ENCODE results near the gene SCYL3. TPM values are rescaled to one million over a fixed set of nuclear protein-coding genes. Genes with fewer than 3 reads are reported as not detected.
A peak's percentile ranks its signal among the peaks of the same experiment; 100 is the strongest.
"Not testable (repeated sequence)": the region's sequence is repeated elsewhere in the genome, so short reads cannot be mapped to it uniquely, and the experiment has no call there.

SCYL3 gene, protein sequence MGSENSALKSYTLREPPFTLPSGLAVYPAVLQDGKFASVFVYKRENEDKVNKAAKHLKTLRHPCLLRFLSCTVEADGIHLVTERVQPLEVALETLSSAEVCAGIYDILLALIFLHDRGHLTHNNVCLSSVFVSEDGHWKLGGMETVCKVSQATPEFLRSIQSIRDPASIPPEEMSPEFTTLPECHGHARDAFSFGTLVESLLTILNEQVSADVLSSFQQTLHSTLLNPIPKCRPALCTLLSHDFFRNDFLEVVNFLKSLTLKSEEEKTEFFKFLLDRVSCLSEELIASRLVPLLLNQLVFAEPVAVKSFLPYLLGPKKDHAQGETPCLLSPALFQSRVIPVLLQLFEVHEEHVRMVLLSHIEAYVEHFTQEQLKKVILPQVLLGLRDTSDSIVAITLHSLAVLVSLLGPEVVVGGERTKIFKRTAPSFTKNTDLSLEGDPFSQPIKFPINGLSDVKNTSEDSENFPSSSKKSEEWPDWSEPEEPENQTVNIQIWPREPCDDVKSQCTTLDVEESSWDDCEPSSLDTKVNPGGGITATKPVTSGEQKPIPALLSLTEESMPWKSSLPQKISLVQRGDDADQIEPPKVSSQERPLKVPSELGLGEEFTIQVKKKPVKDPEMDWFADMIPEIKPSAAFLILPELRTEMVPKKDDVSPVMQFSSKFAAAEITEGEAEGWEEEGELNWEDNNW
- 4.9 TPM for polyA plus RNA-seq (2013, experiment 1 of 2; ENCODE audit: insufficient read length)
- polyA plus RNA-seq (2013, experiment 2 of 2; ENCODE audit: insufficient read length) = 5.1 TPM

GRCh38 chr1:169893645-169894423 lies at the start of gene SCYL3:
Gene SCYL3 (minus strand): TSS chr1:169893896. CDS start chr1:169888840, 5,056 bp downstream.
- peak; percentile 99 for DNase-seq

DNA sequence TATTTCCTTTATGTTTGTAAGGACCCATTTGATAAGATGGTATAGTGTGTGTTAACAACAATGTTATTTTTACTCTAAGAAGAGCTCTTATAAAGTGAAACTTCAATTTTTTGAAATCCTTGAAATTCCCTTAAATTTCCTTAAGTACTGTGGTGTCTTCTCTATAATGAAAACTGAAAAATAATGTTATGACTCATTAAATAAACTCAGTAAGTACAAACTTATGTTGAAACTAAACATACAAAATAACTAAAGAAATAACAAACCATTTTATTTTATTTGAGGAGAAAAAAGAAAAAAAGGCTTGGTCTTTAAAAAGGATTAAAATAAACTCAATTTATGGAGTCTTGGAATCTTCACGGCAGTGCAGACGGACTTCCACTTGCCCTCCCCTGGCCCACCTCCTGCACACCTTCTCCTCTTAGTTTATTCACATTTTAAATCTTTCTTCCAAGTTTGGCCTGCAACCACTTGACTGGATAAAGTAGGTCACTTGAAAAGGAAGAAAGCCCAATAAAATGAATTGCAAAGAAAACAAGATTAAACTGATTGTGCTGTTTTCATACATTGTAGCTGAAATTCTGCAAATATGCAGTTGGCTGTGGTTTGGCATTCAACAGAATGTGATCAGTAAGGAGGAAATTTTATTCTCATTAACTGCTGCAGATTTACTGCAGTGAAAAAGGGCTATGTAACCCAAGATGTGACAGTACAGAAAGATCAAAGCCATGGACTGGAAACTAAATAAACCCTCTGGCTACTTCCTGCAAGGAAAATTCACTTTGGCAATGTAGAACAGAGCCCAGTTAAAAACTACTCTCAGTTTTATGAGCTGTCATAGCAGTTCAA lies 48.5 kb upstream of the SCYL3 start:
- peak; percentile 22 for DNase-seq

- peak; percentile 74 for DNase-seq
These were observed 40.5 kb upstream of the SCYL3 start for GRCh38 chr1:169933984-169934725.

GRCh38 chr1:169931795-169932231 lies 38.1 kb upstream of the SCYL3 start:
- DNase-seq = peak; percentile 45

DNA sequence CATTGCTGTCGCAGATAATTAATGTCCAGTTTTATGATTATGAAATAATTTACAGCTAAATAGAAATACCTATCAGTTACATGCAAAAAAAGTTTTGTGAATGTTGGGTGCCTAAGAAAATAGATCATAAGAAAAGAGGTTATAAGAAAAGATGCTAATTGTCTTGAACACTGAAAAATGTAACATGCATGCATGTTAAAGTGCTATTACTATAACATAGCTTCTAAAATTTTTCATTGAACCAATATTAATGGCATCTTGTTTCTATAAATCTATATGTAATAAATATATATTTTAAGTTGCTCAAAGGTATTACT lies 35.5 kb upstream of the SCYL3 start:
- DNase-seq = no peak

DNA sequence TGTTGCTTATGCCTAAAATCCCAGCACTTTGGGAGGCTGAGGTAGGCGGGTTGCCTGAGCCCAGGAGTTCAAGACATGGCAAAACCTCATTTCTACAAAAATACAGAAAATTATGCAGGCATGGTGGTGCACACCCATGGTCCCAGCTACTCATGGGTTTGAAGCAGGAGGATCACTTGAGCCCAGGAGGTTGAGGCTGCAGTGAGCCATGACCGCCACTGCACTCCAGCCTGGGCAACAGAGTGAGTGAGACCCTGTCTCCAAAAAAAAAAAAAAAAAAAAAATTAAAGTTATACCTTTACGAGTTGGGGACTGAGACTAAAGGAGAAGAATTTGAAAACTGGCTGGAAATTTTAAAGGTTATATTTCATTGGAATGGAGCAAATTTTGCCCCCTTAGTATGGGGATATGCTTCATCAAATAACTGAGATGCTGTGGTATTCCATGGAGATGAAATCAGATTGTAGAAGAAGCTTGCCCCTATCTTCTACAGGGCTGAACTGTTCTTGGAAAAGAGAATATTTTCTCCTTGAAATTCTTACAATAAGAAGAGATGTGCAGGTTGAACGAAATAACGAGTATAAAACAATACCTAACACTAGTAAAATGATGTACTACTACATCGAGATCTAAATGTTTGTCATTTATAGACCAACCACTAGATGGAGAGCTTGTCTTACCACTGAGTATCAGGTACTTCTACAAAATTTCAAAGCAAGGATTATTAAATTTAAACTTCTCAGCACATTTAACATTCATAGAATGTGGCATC lies 34.9 kb upstream of the SCYL3 start:
- peak; percentile 67 for DNase-seq

- peak; percentile 17 for DNase-seq
These were observed 32.1 kb upstream of the SCYL3 start for GRCh38 chr1:169925505-169926482.

GRCh38 chr1:169924829-169925228 lies 31.1 kb upstream of the SCYL3 start:
- DNase-seq = no peak

DNA sequence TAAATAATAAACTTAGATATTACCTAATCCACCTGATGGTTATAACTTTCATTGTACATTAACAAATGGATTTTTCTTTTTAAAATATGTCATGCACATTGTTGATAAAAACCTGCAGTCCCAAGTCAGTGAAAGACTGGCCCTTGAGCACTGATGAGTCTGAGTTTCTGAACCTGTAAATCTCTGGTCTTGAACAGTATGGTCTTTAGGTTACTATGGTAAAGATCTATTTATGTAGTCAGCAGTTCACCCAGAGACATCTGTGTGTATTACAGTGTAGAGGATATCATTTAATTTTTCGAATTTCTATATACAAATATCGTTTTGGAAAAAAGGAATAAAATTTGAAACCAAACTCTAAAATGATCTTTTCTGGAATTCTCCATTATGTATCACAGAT lies 30.4 kb upstream of the SCYL3 start:
- no peak for DNase-seq

DNA sequence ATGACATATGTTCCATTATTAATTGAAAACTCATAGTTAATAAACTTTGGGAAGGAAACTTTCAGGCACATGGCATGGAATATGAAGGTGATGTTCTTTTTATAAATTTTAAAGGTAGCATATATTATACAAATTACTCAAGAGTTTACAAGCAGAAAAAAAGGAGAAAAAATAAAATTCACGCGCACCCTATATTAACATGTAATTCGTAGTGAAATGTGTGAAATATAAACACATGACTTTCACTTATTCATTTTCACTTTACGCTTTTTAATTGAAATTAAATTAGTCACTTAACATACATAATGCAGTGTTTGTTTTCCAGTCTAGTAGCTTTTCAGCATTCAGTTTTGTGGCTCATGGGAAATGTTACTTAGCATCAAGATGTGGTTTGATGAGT lies 27.4 kb upstream of the SCYL3 start:
- DNase-seq = no peak

DNA sequence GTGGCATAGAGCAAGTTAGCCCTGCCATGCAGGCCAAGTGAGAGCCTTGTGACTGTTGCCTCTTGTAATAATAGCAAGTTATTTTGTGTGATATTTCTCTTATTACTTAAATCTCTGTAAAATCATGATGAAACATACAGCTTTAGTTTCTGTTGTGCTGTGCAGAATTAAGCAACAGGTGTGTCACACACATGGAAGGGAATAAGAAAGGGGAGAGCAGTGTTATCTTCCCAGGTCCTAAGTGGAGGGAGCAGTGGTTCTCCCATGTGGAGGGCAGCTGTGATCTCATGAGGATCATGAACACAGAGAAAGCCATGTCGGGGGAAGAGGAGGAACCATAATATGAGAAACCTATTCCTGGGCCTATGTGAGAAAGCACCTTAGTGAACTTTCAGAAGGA lies 25.2 kb upstream of the SCYL3 start:
- no peak for DNase-seq

DNA sequence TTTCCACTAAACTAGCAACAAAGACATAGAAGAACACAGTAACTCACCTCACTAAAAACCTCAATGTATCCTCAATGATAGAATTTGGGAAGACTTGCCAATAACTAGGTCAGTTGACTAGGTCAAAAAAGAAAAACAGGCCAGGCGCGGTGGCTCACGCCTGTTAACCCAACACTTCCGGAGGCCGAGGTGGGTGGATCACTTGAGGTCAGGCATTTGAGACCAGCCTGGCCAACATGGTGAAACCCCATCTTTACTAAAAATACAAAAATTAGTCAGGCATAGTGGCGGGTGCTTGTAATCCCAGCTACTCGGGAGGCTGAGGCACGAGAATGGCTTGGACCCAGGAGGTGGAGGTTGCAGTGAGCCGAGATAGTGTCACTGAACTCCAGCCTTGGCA lies 24.5 kb upstream of the SCYL3 start:
- DNase-seq = not testable (repeated sequence)

DNA sequence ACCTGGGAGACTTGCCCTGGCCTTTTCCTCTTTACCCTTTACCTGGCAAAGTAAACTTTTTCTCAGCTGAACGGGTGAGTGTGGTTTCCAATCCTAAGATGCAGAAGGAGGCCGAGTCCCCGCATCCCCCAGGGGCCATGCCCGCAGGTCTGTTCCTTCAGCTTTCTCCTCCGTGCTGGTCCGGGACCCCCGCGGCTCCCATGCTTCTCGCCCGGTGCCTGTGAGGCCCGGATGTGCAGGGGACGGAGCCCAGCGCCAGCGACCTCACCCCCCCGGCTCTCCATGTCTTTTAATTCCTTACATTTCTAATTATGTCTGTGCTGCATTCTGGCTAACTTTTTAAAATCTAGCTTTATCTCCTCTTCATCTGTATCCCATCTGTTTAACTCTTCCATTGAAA lies 21.5 kb upstream of the SCYL3 start:
- no peak for DNase-seq

DNA sequence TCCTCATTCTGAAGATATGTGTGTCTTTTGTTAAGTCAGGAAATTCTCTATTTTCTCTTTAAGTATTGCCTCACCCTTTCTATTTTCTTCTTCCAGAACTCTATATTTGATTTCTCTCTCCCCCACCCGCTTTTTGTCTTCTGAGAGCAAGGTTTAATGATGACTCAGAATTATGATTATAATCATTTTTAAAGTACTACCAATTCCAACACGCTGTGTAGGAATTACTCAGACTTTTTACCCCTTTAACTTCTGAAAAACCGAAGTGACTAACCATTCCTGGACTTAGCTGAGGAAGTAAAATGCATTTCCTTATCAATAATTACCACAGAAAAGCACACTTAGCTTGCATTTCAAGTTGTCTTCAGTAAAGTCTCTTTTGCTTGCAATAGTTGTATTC lies 20.8 kb upstream of the SCYL3 start:
- DNase-seq = peak; percentile 61

DNA sequence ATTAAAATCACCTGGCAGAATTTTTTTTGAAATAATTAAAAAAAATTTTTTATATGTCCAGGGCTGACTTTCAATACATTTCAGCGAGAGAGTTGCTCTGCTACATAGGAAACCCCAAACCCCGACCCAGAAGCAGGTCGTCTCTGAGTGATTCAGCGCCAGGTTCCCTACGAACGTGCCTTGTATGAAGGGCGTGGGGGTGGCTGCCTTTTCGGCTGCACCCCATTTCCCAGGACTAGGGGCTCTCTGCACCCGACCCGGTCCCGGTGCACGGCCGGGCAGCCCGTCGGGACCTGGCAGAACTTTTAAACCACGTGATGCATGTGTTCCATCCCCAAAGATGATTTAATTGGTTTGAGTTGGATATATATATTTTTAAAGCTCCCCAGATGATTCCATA lies 15.8 kb upstream of the SCYL3 start:
- no peak for DNase-seq

GRCh38 chr1:169906938-169907337 lies 13.2 kb upstream of the SCYL3 start:
- peak; percentile 19 for DNase-seq

DNA sequence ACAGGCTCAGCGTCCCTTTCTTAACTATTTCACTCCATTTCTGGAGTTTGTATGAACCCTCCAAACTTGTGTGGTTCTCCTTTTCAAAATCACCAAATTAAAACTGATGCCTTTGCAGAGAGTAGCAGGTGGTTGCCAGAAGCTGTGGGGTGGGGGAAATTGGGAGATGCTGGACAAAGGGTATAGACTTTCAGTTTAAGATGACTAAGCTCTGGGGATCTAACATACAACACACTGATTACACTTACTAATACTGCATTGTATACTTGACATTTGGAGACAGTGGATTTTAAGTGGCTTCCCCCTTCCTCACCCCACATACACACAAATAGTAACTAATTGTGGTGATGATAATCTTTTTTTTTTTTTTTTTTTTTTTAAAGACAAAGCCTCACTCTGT lies 11.1 kb upstream of the SCYL3 start:
- DNase-seq = no peak

DNA sequence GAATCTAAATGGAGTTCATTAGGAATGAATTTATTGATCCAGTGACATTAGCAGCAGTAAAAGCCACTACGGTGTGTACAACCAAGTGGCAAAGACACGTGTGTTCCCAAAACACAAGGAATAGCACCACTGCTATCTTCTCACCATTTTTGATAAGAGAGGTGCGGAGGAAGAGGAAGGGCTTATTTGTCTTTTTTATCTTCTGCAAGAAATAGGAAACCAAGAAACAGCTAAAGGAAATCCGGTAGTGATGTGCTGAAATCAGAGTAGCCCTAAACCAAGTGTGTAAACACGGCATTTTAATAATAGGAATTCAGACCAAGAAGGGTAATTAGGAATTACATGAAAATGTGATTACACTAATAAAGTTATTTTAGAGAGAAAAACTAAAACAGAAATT lies 9.1 kb upstream of the SCYL3 start:
- DNase-seq = no peak

GRCh38 chr1:169901115-169901514 lies 7.4 kb upstream of the SCYL3 start:
- DNase-seq = no peak
